ENCODE results near the gene EDEM1. TPM values are rescaled to one million over a fixed set of nuclear protein-coding genes. Genes with fewer than 3 reads are reported as not detected.

Gene EDEM1
- total and polyA plus RNA-seq, 2 donors = 31.7 to 59.1 TPM

DNA sequence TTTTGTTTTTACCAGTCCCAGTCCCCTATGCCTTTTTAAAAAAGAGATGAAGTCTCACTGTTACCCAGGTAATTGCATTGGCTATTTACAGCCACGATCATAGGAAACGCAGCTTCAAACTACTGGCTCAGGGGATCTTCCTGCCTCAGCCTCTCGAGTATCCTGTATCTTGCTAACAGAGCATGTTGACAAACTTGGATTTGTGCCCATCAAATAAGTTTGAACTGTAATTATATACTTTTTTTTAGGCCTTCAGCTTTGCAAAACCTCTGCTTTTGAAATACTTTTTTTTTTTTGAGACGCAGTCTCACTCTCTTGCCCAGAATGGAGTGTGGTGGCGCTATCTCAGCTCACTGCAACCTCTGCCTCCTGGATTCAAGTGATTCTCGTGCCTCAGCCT, 3.0 kb upstream of the EDEM1 start:
- Histone ChIP-seq H3K27me3 (ENCODE audit: control insufficient read depth in 2 of 2, insufficient read depth in 1 of 2, low read length in 1 of 2) (no peaks in the 10 kb centered on the region), H3K4me3 (ENCODE audit: low read length in 2 of 2) (no peak overlapping the region), H3K27ac (ENCODE audit: low read depth in 1 of 2, low read length in 1 of 2) (peak overlapping the region; percentile 55 to 94), H3K4me1 (ENCODE audit: control insufficient read depth in 2 of 2, insufficient read depth in 2 of 2, low read length in 2 of 2) (peaks cover 42 to 57% of the 10 kb centered on the region in 2 donors), H3K36me3 (ENCODE audit: control insufficient read depth in 2 of 2, insufficient read depth in 2 of 2, low read length in 1 of 2) (peaks cover 0 to 11% of the 10 kb centered on the region in 2 donors), H3K9me3 (ENCODE audit: control insufficient read depth in 2 of 2, insufficient read depth in 1 of 2, low read length in 1 of 2) (peaks cover 0 to 3% of the 10 kb centered on the region in 2 donors)
- WGBS = 63% methylated on average over 6 of the region's 6 CpGs
- DNase-seq (ENCODE audit: low read depth in 6 of 9, low spot score in 9 of 9) = no peak

DNA sequence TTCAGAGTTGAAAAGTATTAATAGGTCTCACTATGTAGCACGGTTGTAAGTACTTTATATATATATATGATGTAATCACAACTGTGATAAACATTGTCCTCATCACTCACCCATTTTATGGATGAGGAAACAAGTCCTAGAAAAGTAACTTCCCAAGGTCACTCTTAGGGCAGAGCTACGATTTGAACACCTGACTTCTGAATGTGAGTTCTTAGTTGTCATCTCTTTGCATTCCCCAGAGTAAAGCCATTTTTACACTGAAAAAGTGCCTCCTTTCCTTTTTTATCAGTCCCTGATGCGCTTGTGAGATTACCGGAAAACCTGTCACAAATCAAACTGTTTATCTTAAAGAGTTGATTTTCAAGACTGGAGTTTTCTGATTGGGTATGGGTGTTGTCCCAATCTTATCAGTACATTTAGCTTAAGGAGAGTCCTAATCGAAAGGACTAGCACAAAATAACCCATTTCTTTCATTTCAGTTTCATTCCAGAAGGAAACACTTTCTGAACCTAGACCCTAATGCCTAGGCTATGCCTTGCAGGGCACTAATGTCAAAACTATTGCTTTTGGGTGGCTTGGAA, 2.3 kb upstream of the EDEM1 start:
- 95% methylated on average over 5 of the region's 5 CpGs for WGBS
- Histone ChIP-seq H3K4me1 (ENCODE audit: control insufficient read depth in 2 of 2, insufficient read depth in 2 of 2, low read length in 2 of 2) (peaks cover 40 to 57% of the 10 kb centered on the region in 2 donors), H3K36me3 (ENCODE audit: control insufficient read depth in 2 of 2, insufficient read depth in 2 of 2, low read length in 1 of 2) (peaks cover under 1 to 11% of the 10 kb centered on the region in 2 donors), H3K9me3 (ENCODE audit: control insufficient read depth in 2 of 2, insufficient read depth in 1 of 2, low read length in 1 of 2) (peaks cover 0 to 3% of the 10 kb centered on the region in 2 donors), H3K27ac (ENCODE audit: low read depth in 1 of 2, low read length in 1 of 2) (peak overlapping the region; percentile 58 to 94), H3K4me3 (ENCODE audit: low read length in 2 of 2) (no peak overlapping the region), H3K27me3 (ENCODE audit: control insufficient read depth in 2 of 2, insufficient read depth in 1 of 2, low read length in 1 of 2) (no peaks in the 10 kb centered on the region)
- no peak for DNase-seq (ENCODE audit: low read depth in 6 of 9, low spot score in 9 of 9)

DNA sequence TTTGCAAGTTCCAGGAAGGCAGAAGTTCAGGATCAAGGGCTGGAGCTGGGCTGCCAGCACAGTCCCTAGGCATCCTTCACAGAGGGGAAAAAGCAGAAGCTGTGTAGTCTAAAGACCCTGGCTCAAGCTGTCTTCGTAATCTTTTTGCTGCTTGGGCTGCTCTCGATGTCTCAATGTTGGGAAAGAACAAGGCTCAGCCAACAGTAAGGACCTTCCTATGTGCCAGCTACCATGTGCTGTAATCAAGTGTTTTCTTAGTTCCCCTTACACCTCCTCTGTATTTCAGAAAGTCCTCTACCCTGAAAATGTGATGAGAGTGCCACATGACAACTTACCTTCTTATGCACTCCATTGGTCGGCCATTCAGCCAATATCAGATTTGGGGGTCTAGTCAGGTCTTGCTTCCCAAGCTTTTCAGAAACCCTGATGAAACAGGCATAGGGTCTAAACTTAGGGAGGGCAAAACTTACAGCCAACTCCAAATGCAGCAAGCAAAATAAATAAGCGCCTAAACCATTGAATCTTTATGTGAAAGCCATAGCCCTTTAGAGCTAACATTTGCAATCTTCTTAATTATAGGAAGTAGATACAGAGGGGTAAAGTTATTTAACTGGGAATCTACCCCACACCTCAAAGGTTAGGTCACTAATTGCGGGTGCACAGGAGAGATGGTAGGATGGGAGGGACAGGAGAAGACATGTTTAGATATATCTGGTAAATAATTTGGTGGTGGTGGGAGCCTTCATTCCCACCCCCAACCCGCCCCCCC, 1.2 kb upstream of the EDEM1 start:
- peak overlapping the region; percentile 83 to 100 for H3K4me3 ChIP-seq (ENCODE audit: low read length in 2 of 2)
- H3K36me3 ChIP-seq (ENCODE audit: control insufficient read depth in 2 of 2, insufficient read depth in 2 of 2, low read length in 1 of 2) = peaks cover 5 to 11% of the 10 kb centered on the region in 2 donors
- 65% methylated on average over 6 of the region's 6 CpGs for WGBS
- no peaks in the 10 kb centered on the region for H3K27me3 ChIP-seq (ENCODE audit: control insufficient read depth in 2 of 2, insufficient read depth in 1 of 2, low read length in 1 of 2)
- peaks cover 0 to 3% of the 10 kb centered on the region in 2 donors for H3K9me3 ChIP-seq (ENCODE audit: control insufficient read depth in 2 of 2, insufficient read depth in 1 of 2, low read length in 1 of 2)
- peak overlapping the region; percentile 80 to 94 for H3K27ac ChIP-seq (ENCODE audit: low read depth in 1 of 2, low read length in 1 of 2)
- peak in 1 of 9 donors; percentile 56 for DNase-seq (ENCODE audit: low read depth in 6 of 9, low spot score in 9 of 9)
- peaks cover 32 to 52% of the 10 kb centered on the region in 2 donors for H3K4me1 ChIP-seq (ENCODE audit: control insufficient read depth in 2 of 2, insufficient read depth in 2 of 2, low read length in 2 of 2)

DNA sequence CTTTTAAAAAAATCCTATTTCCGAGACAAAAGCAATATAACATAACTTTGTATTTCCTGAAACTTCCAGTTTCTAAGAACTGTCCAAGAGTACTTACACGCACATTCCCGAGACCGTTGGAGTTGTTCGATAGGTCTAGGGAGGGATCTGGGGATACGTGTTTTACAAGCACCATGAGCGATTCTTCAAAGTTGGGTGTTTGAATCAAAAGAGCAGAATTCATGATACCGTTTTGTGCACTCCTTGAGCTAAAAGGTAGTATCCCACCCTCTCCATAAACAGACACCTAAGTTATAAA, 700 bp upstream of the EDEM1 start:
- DNase-seq (ENCODE audit: low read depth in 6 of 9, low spot score in 9 of 9) = no peak

DNA sequence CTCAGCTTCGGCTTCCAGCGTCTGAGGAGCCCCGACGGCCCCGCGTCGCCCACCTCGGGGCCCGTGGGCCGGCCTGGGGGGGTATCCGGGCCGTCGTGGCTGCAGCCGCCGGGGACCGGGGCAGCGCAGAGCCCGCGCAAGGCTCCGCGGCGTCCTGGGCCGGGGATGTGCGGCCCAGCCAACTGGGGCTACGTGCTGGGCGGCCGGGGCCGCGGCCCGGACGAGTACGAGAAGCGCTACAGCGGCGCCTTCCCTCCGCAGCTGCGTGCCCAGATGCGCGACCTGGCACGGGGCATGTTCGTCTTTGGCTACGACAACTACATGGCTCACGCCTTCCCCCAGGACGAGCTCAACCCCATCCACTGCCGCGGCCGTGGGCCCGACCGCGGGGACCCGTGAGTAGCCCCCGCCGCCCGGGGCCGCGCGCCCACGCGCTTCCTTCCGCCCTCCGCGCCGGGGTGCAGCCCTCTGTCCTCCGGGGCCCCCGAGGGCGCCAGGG, 462 bp downstream of the EDEM1 start:
- Histone ChIP-seq H3K36me3 (ENCODE audit: control insufficient read depth in 2 of 2, insufficient read depth in 2 of 2, low read length in 1 of 2) (peaks cover 5 to 14% of the 10 kb centered on the region in 2 donors), H3K27me3 (ENCODE audit: control insufficient read depth in 2 of 2, insufficient read depth in 1 of 2, low read length in 1 of 2) (no peaks in the 10 kb centered on the region), H3K27ac (ENCODE audit: low read depth in 1 of 2, low read length in 1 of 2) (peak overlapping the region; percentile 98 to 99), H3K4me1 (ENCODE audit: control insufficient read depth in 2 of 2, insufficient read depth in 2 of 2, low read length in 2 of 2) (peaks cover 26 to 48% of the 10 kb centered on the region in 2 donors), H3K9me3 (ENCODE audit: control insufficient read depth in 2 of 2, insufficient read depth in 1 of 2, low read length in 1 of 2) (peaks cover 0 to 3% of the 10 kb centered on the region in 2 donors), H3K4me3 (ENCODE audit: low read length in 2 of 2) (peak overlapping the region; percentile 70 to 100)
- peak in 2 of 9 donors; percentile 48 to 71 for DNase-seq (ENCODE audit: low read depth in 6 of 9, low spot score in 9 of 9)
- under 1% methylated on average over 66 of the region's 66 CpGs for WGBS

More for the DNA sequence above, 700 bp upstream of the EDEM1 start:
- Histone ChIP-seq H3K9me3 (ENCODE audit: control insufficient read depth in 2 of 2, insufficient read depth in 1 of 2, low read length in 1 of 2) (peaks cover 0 to 3% of the 10 kb centered on the region in 2 donors), H3K27ac (ENCODE audit: low read depth in 1 of 2, low read length in 1 of 2) (peak overlapping the region; percentile 66 to 94), H3K4me3 (ENCODE audit: low read length in 2 of 2) (peak overlapping the region; percentile 83 to 100), H3K27me3 (ENCODE audit: control insufficient read depth in 2 of 2, insufficient read depth in 1 of 2, low read length in 1 of 2) (no peaks in the 10 kb centered on the region), H3K4me1 (ENCODE audit: control insufficient read depth in 2 of 2, insufficient read depth in 2 of 2, low read length in 2 of 2) (peaks cover 28 to 50% of the 10 kb centered on the region in 2 donors), H3K36me3 (ENCODE audit: control insufficient read depth in 2 of 2, insufficient read depth in 2 of 2, low read length in 1 of 2) (peaks cover 5 to 11% of the 10 kb centered on the region in 2 donors)
- 14% methylated on average over 8 of the region's 8 CpGs for WGBS

DNA sequence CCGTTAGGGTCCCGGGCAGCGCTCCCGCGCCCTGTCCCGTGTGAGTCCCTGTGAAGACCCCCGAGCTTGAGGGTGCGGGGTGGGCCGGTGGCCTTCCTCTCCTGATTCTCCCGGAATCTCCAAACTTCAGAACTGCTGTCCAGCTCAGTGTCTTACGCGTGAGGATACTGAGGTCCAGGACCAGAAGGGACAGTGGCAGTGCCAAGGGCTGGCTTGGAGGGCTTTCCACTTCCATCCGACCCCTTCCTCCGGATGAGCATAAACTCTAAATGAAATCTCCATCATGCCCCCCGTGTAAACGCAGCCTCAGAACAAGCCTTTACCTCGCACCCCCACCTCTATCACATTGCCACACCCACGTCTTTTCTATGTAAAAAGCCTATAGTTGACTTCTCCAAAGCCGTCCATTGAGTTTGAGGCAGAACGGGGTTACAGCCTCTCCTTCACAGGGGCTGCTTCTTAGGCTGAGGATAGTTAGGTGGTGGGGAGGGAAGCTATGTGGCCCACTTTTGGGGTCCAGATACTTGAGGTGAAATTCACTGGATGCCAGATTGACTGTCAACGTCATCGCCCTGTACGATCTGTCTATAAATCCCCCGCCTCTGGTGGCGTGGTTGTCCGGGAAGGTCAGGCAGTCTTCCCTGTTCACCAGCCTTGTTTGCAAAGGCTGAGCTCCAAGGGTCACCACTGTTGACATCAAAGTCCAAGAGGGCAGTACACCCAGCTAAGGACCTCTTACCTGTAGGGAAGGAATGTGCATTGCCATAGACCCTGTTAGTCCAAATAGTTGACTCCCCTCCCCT, 1.1 kb downstream of the EDEM1 start:
- Histone ChIP-seq H3K27ac (ENCODE audit: low read depth in 1 of 2, low read length in 1 of 2) (peak overlapping the region; percentile 98 to 99), H3K9me3 (ENCODE audit: control insufficient read depth in 2 of 2, insufficient read depth in 1 of 2, low read length in 1 of 2) (peaks cover 0 to 3% of the 10 kb centered on the region in 2 donors), H3K27me3 (ENCODE audit: control insufficient read depth in 2 of 2, insufficient read depth in 1 of 2, low read length in 1 of 2) (no peaks in the 10 kb centered on the region), H3K4me3 (ENCODE audit: low read length in 2 of 2) (peak overlapping the region; percentile 70 to 100), H3K4me1 (ENCODE audit: control insufficient read depth in 2 of 2, insufficient read depth in 2 of 2, low read length in 2 of 2) (peaks cover 29 to 50% of the 10 kb centered on the region in 2 donors), H3K36me3 (ENCODE audit: control insufficient read depth in 2 of 2, insufficient read depth in 2 of 2, low read length in 1 of 2) (peaks cover 5 to 13% of the 10 kb centered on the region in 2 donors)
- 4% methylated on average over 26 of the region's 26 CpGs for WGBS
- peak in 3 of 9 donors; percentile 82 to 93 (median 83) for DNase-seq (ENCODE audit: low read depth in 6 of 9, low spot score in 9 of 9)

DNA sequence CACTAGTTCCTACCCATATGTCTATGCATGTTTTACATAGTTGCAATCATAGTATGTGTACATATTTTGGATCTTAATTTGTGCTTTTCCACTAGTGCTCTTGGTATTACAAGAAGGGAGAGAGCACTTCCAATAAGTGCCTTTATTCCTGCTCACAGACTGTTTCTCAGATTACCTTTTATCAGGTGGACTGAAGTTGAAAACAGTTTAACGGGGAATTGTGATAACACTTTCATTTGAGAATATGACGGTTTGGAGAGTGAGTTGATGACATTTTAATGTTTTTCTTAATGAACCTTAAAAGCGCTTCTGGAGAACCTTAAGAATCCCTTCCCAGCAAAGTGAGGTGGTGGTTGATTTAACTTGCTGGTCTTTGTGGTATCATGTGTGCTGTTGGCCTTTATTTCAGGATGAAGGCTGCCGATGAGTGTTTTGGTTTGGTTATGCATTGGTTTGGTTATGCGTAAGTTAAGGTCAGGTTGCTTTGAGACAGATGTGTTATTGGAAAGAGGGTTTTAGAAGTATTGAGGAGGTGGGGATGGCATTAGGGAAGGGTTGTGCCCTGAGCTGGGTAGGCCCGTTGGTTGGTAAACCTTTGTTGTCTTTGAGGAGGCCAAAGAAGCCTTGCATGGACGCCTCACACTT, 2.8 kb downstream of the EDEM1 start:
- DNase-seq (ENCODE audit: low read depth in 6 of 9, low spot score in 9 of 9) = peak in 2 of 9 donors; percentile 35 to 67
- Histone ChIP-seq H3K4me3 (ENCODE audit: low read length in 2 of 2) (peak overlapping the region; percentile 70 to 100), H3K27me3 (ENCODE audit: control insufficient read depth in 2 of 2, insufficient read depth in 1 of 2, low read length in 1 of 2) (no peaks in the 10 kb centered on the region), H3K27ac (ENCODE audit: low read depth in 1 of 2, low read length in 1 of 2) (peak overlapping the region; percentile 86 to 99), H3K9me3 (ENCODE audit: control insufficient read depth in 2 of 2, insufficient read depth in 1 of 2, low read length in 1 of 2) (no peaks in the 10 kb centered on the region), H3K4me1 (ENCODE audit: control insufficient read depth in 2 of 2, insufficient read depth in 2 of 2, low read length in 2 of 2) (peaks cover 30 to 48% of the 10 kb centered on the region in 2 donors), H3K36me3 (ENCODE audit: control insufficient read depth in 2 of 2, insufficient read depth in 2 of 2, low read length in 1 of 2) (peaks cover 9 to 27% of the 10 kb centered on the region in 2 donors)
- WGBS = 34% methylated on average over 7 of the region's 7 CpGs

DNA sequence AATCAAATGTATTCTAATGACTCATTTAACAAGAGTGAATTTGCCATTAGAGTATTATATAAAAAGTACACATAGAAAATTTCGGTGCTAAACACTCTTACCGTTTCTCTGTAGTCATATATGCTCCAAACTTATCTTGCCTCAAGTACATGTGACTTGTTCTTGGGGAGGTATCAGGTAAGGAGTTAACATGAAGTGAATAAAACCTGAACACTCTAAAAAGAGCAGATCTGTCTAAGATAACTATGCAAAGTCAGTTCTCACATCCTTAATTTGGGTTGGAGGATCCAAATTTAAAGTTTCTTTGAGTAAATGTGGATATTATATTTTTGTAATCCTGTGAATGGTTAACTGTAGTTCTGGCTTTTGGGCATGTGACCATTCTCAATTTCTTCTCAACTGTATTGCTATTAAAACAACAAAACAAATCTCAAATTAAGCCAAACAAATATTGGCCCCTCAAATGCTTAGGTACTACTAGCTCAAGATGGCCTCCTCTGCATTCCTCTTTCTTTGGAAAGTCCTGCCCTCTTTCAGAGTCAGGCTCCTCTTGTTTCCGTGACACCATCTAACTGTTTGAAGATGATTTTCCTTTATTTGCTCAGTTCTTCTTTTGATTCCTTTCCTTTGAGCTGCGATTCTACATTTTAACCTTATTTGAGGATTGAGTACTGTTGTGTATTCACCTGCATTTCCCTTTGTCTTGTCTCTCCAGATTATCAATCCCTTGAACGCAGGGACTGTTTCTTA, 4.2 kb downstream of the EDEM1 start:
- DNase-seq (ENCODE audit: low read depth in 6 of 9, low spot score in 9 of 9) = peak in 2 of 9 donors; percentile 44 to 77
- peak overlapping the region; percentile 80 to 99 for H3K27ac ChIP-seq (ENCODE audit: low read depth in 1 of 2, low read length in 1 of 2)
- H3K4me3 ChIP-seq (ENCODE audit: low read length in 2 of 2) = peak overlapping the region; percentile 70 to 100
- 47% methylated on average over 5 of the region's 5 CpGs for WGBS
- H3K36me3 ChIP-seq (ENCODE audit: control insufficient read depth in 2 of 2, insufficient read depth in 2 of 2, low read length in 1 of 2) = peaks cover 13 to 41% of the 10 kb centered on the region in 2 donors
- peaks cover 32 to 48% of the 10 kb centered on the region in 2 donors for H3K4me1 ChIP-seq (ENCODE audit: control insufficient read depth in 2 of 2, insufficient read depth in 2 of 2, low read length in 2 of 2)
- H3K9me3 ChIP-seq (ENCODE audit: control insufficient read depth in 2 of 2, insufficient read depth in 1 of 2, low read length in 1 of 2) = no peaks in the 10 kb centered on the region
- no peaks in the 10 kb centered on the region for H3K27me3 ChIP-seq (ENCODE audit: control insufficient read depth in 2 of 2, insufficient read depth in 1 of 2, low read length in 1 of 2)
